HCT116 (cell line): ENCODE measurements around the gene IPO7. TPM values are rescaled to one million over a fixed set of nuclear protein-coding genes. Genes with fewer than 3 reads are reported as not detected.
A peak's percentile ranks its signal among the peaks of the same experiment; 100 is the strongest.

Experiments
- ATAC-seq: fragments of 200-7000 bp; cut with Tn5 transposase; 2 replicates; pipeline ENCODE4 v1.9.1; 2020; ENCODE audit warnings: mild to moderate bottlenecking, moderate library complexity
- Bru-seq: library from RNA; stranded (reverse); fragments of 400-500 nt; gene quantifications from one replicate; lab custom pipeline; 2021; lab: Mats Ljungman, UMichigan
- BruChase-seq, 2 experiments: library from RNA; stranded (reverse); fragments of 400-500 nt; gene quantifications; one replicate each; lab custom pipeline; 2021; lab: Mats Ljungman, UMichigan
- BruUV-seq: library from RNA; stranded (reverse); fragments of 400-500 nt; replicated peaks from 2 replicates; lab custom pipeline; 2021; lab: Mats Ljungman, UMichigan
- CTCF ChIA-PET: fragments of 300-600 bp; sonication (Branson Sonifier 250); formaldehyde crosslinking; loops from one replicate; lab custom pipeline; 2021; ENCODE audit warnings: antibody characterized with exemption; lab: Charles Lee
- POLR2A ChIA-PET: fragments of 300-600, 350-600 bp; sonication (Branson Sonifier 250); formaldehyde crosslinking; loops from one replicate; lab custom pipeline; 2021; ENCODE audit warnings: antibody characterized with exemption; lab: Charles Lee
- RAD21 ChIA-PET, 2 experiments: fragments of 300-600 bp; sonication (Branson Sonifier 250); formaldehyde crosslinking; loops; one replicate each; lab custom pipeline; 2023; ENCODE audit warnings: low total read pairs in 2 of 2; ENCODE audit not compliant: uncharacterized antibody in 2 of 2, unreplicated experiment in 2 of 2, low non-redundant PET in 1 of 2; lab: Charles Lee
- DNase-seq: peaks from one replicate; pipeline ENCODE4 v3.0.0-alpha.2; 2010; ENCODE audit warnings: low read depth, low spot score
- H2AFZ ChIP-seq: fragments of 200-600 bp; shearing (Covaris generic), sonication (generic); 2 replicates; pipeline ENCODE4 v1.6.1; 2017; ENCODE audit warnings: low read depth, mixed run types, mixed read lengths, antibody characterized with exemption, low read length; ENCODE audit not compliant: poor library complexity, severe bottlenecking
- H3K27ac ChIP-seq: 2 replicates; pipeline ENCODE4 v1.5.1; 2012; ENCODE audit warnings: low read depth, low read length
- H3K27me3 ChIP-seq: fragments of 200-600 bp; sonication (generic); 2 replicates; pipeline ENCODE4 v1.6.1; 2016; ENCODE audit warnings: mixed run types, low read length, mixed read lengths; ENCODE audit not compliant: insufficient read depth
- H3K36me3 ChIP-seq, 2 experiments: fragments of 200-500 bp in 1 of 2; fragments of 200-600 bp in 1 of 2; sonication (Bioruptor generic) in 1 of 2; sonication (generic) in 1 of 2; 2 replicates each; pipeline versions ENCODE4 v1.5.1 to v1.6.1; 2014 to 2016; ENCODE audit warnings: low read length in 2 of 2, inconsistent platforms in 1 of 2, mixed read lengths in 1 of 2, mixed run types in 1 of 2; ENCODE audit not compliant: insufficient read depth in 2 of 2, control insufficient read depth in 1 of 2
- H3K4me1 ChIP-seq, 2 experiments: fragments of 200-600 bp in 1 of 2; sonication (generic) in 1 of 2; 2 replicates each; pipeline versions ENCODE4 v1.5.1 to v1.6.1; 2012 to 2017; ENCODE audit warnings: low read length in 2 of 2, inconsistent platforms in 1 of 2, mild to moderate bottlenecking in 1 of 2, mixed read lengths in 1 of 2, mixed run types in 1 of 2, moderate library complexity in 1 of 2; ENCODE audit not compliant: insufficient read depth in 2 of 2, control insufficient read depth in 1 of 2
- H3K4me2 ChIP-seq: fragments of 200-600 bp; sonication (generic); 2 replicates; pipeline ENCODE4 v1.6.1; 2017; ENCODE audit warnings: mixed run types, low read length, mixed read lengths
- H3K4me3 ChIP-seq, 2 experiments: fragments of 200-600 bp in 1 of 2; sonication (generic) in 1 of 2; replicated peaks in 1 of 2; 2 replicates each; pipeline ENCODE4 v1.5.1; 2011 to 2016; ENCODE audit warnings: low read length in 2 of 2, control low read depth in 1 of 2, low read depth in 1 of 2, mild to moderate bottlenecking in 1 of 2, mixed read lengths in 1 of 2, mixed run types in 1 of 2
- H3K79me2 ChIP-seq: fragments of 200-600 bp; sonication (generic); 2 replicates; pipeline ENCODE4 v1.6.1; 2017; ENCODE audit warnings: mild to moderate bottlenecking, mixed run types, low read length, moderate library complexity, mixed read lengths; ENCODE audit not compliant: insufficient read depth
- H3K9ac ChIP-seq: fragments of 200-600 bp; sonication (generic); 2 replicates; pipeline ENCODE4 v1.6.1; 2016; ENCODE audit warnings: low read length, mixed read lengths
- H3K9me2 ChIP-seq: fragments of 200-600 bp; sonication (generic), shearing (Covaris generic); 2 replicates; pipeline ENCODE4 v1.6.1; 2017; ENCODE audit warnings: mixed run types, mild to moderate bottlenecking, moderate library complexity; ENCODE audit not compliant: insufficient read depth
- H3K9me3 ChIP-seq, 2 experiments: fragments of 200-500 bp in 1 of 2; fragments of 200-600 bp in 1 of 2; sonication (Bioruptor generic) in 1 of 2; sonication (generic) in 1 of 2; 2 replicates each; pipeline ENCODE4 v1.6.1; 2014 to 2017; ENCODE audit warnings: low read length in 2 of 2, mixed read lengths in 2 of 2, inconsistent platforms in 1 of 2, low read depth in 1 of 2, mild to moderate bottlenecking in 1 of 2, mixed run types in 1 of 2, moderate library complexity in 1 of 2; ENCODE audit not compliant: control insufficient read depth in 1 of 2, insufficient read depth in 1 of 2
- H4K20me1 ChIP-seq: fragments of 200-600 bp; sonication (generic), shearing (Covaris generic); 2 replicates; pipeline ENCODE4 v1.6.1; 2017; ENCODE audit warnings: mixed run types, mild to moderate bottlenecking, moderate library complexity; ENCODE audit not compliant: insufficient read depth
- CBX3 ChIP-seq: IDR thresholded peaks from 2 replicates; pipeline ENCODE4 v1.6.1; 2012; ENCODE audit warnings: low read depth
- EGR1 ChIP-seq: IDR thresholded peaks from 2 replicates; pipeline ENCODE4 v1.6.1; 2012; ENCODE audit warnings: low read depth
- ELF1 ChIP-seq: IDR thresholded peaks from 2 replicates; pipeline ENCODE4 v1.6.1; 2012; ENCODE audit warnings: low read depth, borderline replicate concordance
- EZH2 ChIP-seq: fragments of 200-600 bp; sonication (generic); IDR thresholded peaks from 2 replicates; pipeline ENCODE4 v1.6.1; 2017; ENCODE audit warnings: antibody characterized with exemption, mixed run types
- EZH2phosphoT487 ChIP-seq: fragments of 200-600 bp; IDR thresholded peaks from 2 replicates; pipeline ENCODE4 v1.6.1; 2018; ENCODE audit warnings: antibody characterized with exemption, borderline replicate concordance
- FOSL1 ChIP-seq: IDR thresholded peaks from 2 replicates; pipeline ENCODE4 v1.6.1; 2012; ENCODE audit warnings: low read depth
- JUND ChIP-seq: IDR thresholded peaks from 2 replicates; pipeline ENCODE4 v1.6.1; 2012
- POLR2A ChIP-seq: IDR thresholded peaks from 2 replicates; pipeline ENCODE4 v1.7.0; 2011; ENCODE audit warnings: borderline replicate concordance; ENCODE audit not compliant: insufficient read depth, insufficient read length; ENCODE audit errors: extremely low read depth
- POLR2AphosphoS5 ChIP-seq: IDR thresholded peaks from 2 replicates; pipeline ENCODE4 v1.6.1; 2011; ENCODE audit warnings: mild to moderate bottlenecking, low read depth, low read length, moderate library complexity
- RAD21 ChIP-seq: IDR thresholded peaks from 2 replicates; pipeline ENCODE4 v1.6.1; 2012; ENCODE audit warnings: low read depth, mild to moderate bottlenecking
- SIN3A ChIP-seq: IDR thresholded peaks from 2 replicates; pipeline ENCODE4 v1.6.1; 2012; ENCODE audit warnings: low read depth
- SP1 ChIP-seq: IDR thresholded peaks from 2 replicates; pipeline ENCODE4 v1.6.1; 2012; ENCODE audit warnings: low read depth
- SRF ChIP-seq: IDR thresholded peaks from 2 replicates; pipeline ENCODE4 v1.6.1; 2012; ENCODE audit warnings: low read depth
- TCF7L2 ChIP-seq: IDR thresholded peaks from 2 replicates; pipeline ENCODE4 v1.7.0; 2011; ENCODE audit warnings: borderline replicate concordance, inconsistent platforms; ENCODE audit not compliant: insufficient read depth, insufficient read length; ENCODE audit errors: extremely low read depth
- YY1 ChIP-seq: IDR thresholded peaks from 2 replicates; pipeline ENCODE4 v1.6.1; 2011; ENCODE audit warnings: low read length, low read depth, moderate library complexity, mild to moderate bottlenecking; ENCODE audit not compliant: insufficient replicate concordance; ENCODE audit errors: extremely low read depth
- ZFX ChIP-seq: fragments of 450-650 bp; IDR thresholded peaks from 2 replicates; pipeline ENCODE4 v1.6.1; 2017
- ZNF274 ChIP-seq: fragments of 200-500 bp; sonication (Bioruptor generic); IDR thresholded peaks from 2 replicates; pipeline ENCODE4 v1.6.1; 2014; ENCODE audit warnings: mild to moderate bottlenecking, low read depth, low read length, inconsistent platforms
- intact Hi-C: fragments of 100-400 bp; cut with micrococcal nuclease; formaldehyde crosslinking; loops from 2 replicates; pipeline ENCODE4 v1.10.0; 2022
- long read RNA-seq: library from polyadenylated mRNA; unstranded; transcript quantifications from one replicate; pipeline ENCODE4 v2.0.0, GENCODE V29; 2021; ENCODE audit not compliant: unreplicated experiment
- polyA plus RNA-seq: library from polyadenylated mRNA; unstranded; fragments of >200 nt; gene quantifications from 2 replicates; pipeline ENCODE4 v1.2.1, GENCODE V29; 2012; ENCODE audit warnings: missing spikeins
- total RNA-seq: library from RNA; stranded (reverse); gene quantifications from one replicate; pipeline ENCODE4 v1.2.1, GENCODE V29; 2021; ENCODE audit not compliant: unreplicated experiment
- TF ChIP-seq, protein P1 (sequence below), 3 experiments: fragments of 200-600 bp in 1 of 3; sonication (generic) in 1 of 3; IDR thresholded peaks in 2 of 3; conservative IDR thresholded peaks in 1 of 3; 2 replicates each; pipeline ENCODE4 v1.5.1; 2012 to 2017; ENCODE audit warnings: low read depth in 2 of 3, low read length in 2 of 3, antibody characterized with exemption in 1 of 3, borderline replicate concordance in 1 of 3, control low read depth in 1 of 3, mild to moderate bottlenecking in 1 of 3, mixed read lengths in 1 of 3, mixed run types in 1 of 3, moderate library complexity in 1 of 3; ENCODE audit not compliant: insufficient read depth in 1 of 3
- TF ChIP-seq, protein P2 (sequence below): IDR thresholded peaks from 2 replicates; pipeline ENCODE4 v1.6.1; 2011; ENCODE audit warnings: mild to moderate bottlenecking, low read length, moderate library complexity; ENCODE audit not compliant: insufficient replicate concordance; ENCODE audit errors: extremely low read depth
- TF ChIP-seq, protein P3 (sequence below): IDR thresholded peaks from 2 replicates; pipeline ENCODE4 v1.6.1; 2012
- TF ChIP-seq, protein P4 (sequence below): IDR thresholded peaks from 2 replicates; pipeline ENCODE4 v1.6.1; 2012

The IPO7 gene
- total RNA-seq (186 TPM), Bru-seq, nascent RNA (percentile 97 among the genes with signal in this experiment), BruChase-seq, experiment 1, labeled RNA remaining after a 6-hour chase (percentile 98 among the genes with signal in this experiment), BruChase-seq, experiment 2, labeled RNA remaining after a 2-hour chase (percentile 96 among the genes with signal in this experiment)
- 44.5 and 54.6 TPM in 2 replicates for polyA plus RNA-seq
- long read RNA-seq, full-length matches to known transcripts: 9 of 78 reads
- long read RNA-seq, partial matches to known transcripts: 10 of 78 reads
- long read RNA-seq, other reads (novel, unspliced or antisense): 59 of 78 reads

DNA sequence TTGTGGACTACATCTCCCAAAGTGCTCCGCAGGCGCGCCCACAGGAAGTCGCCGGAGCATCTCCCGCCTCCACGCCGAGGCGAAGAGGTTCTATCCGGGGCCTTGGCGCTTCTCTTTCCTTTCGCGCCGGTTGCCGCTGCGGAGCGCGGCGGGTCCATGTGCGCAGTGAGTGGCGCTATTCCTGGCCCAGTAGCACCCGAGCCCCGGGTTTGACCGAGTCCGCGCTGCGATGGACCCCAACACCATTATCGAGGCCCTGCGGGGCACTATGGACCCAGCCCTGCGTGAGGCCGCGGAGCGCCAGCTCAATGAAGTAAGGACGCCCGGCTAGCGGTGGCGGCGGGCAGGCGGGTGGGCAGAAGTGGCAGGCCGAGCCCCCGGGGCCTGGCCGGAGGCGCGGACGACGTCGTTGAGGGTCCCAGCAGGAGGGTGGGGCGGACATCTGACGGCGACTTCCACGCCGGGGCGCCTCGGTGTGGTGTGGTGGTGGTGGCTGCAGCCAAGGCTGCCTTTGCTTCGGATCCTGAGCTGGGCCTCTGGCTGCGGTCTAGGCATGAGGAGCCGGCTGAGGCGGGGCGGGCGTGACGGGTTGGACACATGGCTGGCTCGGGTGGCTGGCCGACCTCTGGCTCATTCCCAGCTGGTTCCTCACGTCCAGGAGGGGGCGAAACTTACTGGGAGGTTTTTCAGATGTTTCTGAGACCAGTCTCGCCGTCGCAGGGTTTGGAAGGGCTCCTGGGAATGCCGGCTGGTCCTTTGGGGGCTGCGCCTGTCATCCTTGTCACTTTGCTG is at the start of gene IPO7:
Gene IPO7, plus strand, starts transcription at position 118 of the 792 bp plus-strand sequence. Its CDS starts 112 bp downstream, at position 230.
- POLR2A ChIA-PET: interaction anchor here (0.7 to 3.0 kb wide), 7 partner anchors 10 to 76 kb away, joined by 3 to 15 read pairs (median 5); partner anchors contain the start of gene ZNF143
- peaks cover 28% of the 10 kb centered on the region; the same call in 1 of the 2 replicates for H4K20me1 ChIP-seq
- H2AFZ ChIP-seq: peak within 1 kb of the TSS; percentile 59
- no peaks in the 10 kb centered on the region for H3K27me3 ChIP-seq
- ATAC-seq (peak; percentile 92), DNase-seq (peak; percentile 80)
- H3K4me2 ChIP-seq: peak within 1 kb of the TSS; percentile 92
- H3K9me2 ChIP-seq: no peaks in the 10 kb centered on the region
- no TSS peak for BruUV-seq
- peak within 1 kb of the TSS; percentile 96 for H3K27ac ChIP-seq
- H3K9ac ChIP-seq: peak within 1 kb of the TSS; percentile 89
- no peaks in the 10 kb centered on the region for H3K9me3 ChIP-seq
- H3K4me1 ChIP-seq: peaks cover 10 to 44% of the 10 kb centered on the region in 2 experiments
- intact Hi-C loops: loop anchor here (2.0 kb wide), 2 partner anchors 20 to 70 kb away; partner anchors contain the start of gene TMEM41B
- RAD21 ChIA-PET: interaction anchor here in 1 of 2 experiments (0.9 kb wide), 1 partner anchor 69 kb away, joined by 3 read pairs; no protein-coding TSS in a partner anchor
- peak within 1 kb of the TSS; percentile 95 to 97 for H3K4me3 ChIP-seq
- peaks cover 13 to 23% of the 10 kb centered on the region in 2 experiments; a peak in 3 of 4 replicates for H3K36me3 ChIP-seq
- CTCF ChIA-PET: interaction anchor here (0.9 to 2.5 kb wide), 2 partner anchors 107 to 122 kb away, joined by 3 to 9 read pairs; no protein-coding TSS in a partner anchor
- H3K79me2 ChIP-seq: peaks cover 56% of the 10 kb centered on the region
- TF ChIP-seq JUND: no peak
- no peak for TF ChIP-seq FOSL1
- no peak; the same call in 1 of the 2 replicates for TF ChIP-seq ELF1
- no peak for TF ChIP-seq ZNF274
- no peak for TF ChIP-seq SRF
- peak; percentile 76 for TF ChIP-seq POLR2A
- TF ChIP-seq, protein P1, sequence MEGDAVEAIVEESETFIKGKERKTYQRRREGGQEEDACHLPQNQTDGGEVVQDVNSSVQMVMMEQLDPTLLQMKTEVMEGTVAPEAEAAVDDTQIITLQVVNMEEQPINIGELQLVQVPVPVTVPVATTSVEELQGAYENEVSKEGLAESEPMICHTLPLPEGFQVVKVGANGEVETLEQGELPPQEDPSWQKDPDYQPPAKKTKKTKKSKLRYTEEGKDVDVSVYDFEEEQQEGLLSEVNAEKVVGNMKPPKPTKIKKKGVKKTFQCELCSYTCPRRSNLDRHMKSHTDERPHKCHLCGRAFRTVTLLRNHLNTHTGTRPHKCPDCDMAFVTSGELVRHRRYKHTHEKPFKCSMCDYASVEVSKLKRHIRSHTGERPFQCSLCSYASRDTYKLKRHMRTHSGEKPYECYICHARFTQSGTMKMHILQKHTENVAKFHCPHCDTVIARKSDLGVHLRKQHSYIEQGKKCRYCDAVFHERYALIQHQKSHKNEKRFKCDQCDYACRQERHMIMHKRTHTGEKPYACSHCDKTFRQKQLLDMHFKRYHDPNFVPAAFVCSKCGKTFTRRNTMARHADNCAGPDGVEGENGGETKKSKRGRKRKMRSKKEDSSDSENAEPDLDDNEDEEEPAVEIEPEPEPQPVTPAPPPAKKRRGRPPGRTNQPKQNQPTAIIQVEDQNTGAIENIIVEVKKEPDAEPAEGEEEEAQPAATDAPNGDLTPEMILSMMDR (IDR thresholded peaks at IDR 0.05 in 2 of 3, conservative IDR thresholded peaks at IDR 0.05 in 1 of 3; ENCODE audit: borderline replicate concordance in 1 of 3, insufficient read depth in 1 of 3, low read depth in 2 of 3, low read length in 2 of 3): peak; percentile 3 to 30 (median 10); a peak in 2 of 6 replicates
- peak; percentile 60 for TF ChIP-seq SP1
- no peak for TF ChIP-seq EZH2
- TF ChIP-seq ZFX: peak; percentile 97
- peak; percentile 6; the same call in 1 of the 2 replicates for TF ChIP-seq RAD21
- TF ChIP-seq YY1: peak; percentile 70
- no peak for TF ChIP-seq TCF7L2
- no peak for TF ChIP-seq EGR1
- TF ChIP-seq, protein P2, sequence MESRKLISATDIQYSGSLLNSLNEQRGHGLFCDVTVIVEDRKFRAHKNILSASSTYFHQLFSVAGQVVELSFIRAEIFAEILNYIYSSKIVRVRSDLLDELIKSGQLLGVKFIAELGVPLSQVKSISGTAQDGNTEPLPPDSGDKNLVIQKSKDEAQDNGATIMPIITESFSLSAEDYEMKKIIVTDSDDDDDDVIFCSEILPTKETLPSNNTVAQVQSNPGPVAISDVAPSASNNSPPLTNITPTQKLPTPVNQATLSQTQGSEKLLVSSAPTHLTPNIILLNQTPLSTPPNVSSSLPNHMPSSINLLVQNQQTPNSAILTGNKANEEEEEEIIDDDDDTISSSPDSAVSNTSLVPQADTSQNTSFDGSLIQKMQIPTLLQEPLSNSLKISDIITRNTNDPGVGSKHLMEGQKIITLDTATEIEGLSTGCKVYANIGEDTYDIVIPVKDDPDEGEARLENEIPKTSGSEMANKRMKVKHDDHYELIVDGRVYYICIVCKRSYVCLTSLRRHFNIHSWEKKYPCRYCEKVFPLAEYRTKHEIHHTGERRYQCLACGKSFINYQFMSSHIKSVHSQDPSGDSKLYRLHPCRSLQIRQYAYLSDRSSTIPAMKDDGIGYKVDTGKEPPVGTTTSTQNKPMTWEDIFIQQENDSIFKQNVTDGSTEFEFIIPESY: peak; percentile 57
- TF ChIP-seq CBX3: no peak; the same call in 1 of the 2 replicates
- TF ChIP-seq, protein P3, sequence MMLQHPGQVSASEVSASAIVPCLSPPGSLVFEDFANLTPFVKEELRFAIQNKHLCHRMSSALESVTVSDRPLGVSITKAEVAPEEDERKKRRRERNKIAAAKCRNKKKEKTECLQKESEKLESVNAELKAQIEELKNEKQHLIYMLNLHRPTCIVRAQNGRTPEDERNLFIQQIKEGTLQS: no peak
- TF ChIP-seq, protein P4, sequence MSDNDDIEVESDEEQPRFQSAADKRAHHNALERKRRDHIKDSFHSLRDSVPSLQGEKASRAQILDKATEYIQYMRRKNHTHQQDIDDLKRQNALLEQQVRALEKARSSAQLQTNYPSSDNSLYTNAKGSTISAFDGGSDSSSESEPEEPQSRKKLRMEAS: peak; percentile 99
- TF ChIP-seq SIN3A: peak; percentile 62; the same call in 1 of the 2 replicates
- TF ChIP-seq POLR2AphosphoS5: peak; percentile 92
- TF ChIP-seq EZH2phosphoT487: no peak
